Measurements from ENCODE around the gene GRAPL.
"Not testable (repeated sequence)": the region's sequence is repeated elsewhere in the genome, so short reads cannot be mapped to it uniquely, and the experiment has no call there.

GRAPL gene

DNA sequence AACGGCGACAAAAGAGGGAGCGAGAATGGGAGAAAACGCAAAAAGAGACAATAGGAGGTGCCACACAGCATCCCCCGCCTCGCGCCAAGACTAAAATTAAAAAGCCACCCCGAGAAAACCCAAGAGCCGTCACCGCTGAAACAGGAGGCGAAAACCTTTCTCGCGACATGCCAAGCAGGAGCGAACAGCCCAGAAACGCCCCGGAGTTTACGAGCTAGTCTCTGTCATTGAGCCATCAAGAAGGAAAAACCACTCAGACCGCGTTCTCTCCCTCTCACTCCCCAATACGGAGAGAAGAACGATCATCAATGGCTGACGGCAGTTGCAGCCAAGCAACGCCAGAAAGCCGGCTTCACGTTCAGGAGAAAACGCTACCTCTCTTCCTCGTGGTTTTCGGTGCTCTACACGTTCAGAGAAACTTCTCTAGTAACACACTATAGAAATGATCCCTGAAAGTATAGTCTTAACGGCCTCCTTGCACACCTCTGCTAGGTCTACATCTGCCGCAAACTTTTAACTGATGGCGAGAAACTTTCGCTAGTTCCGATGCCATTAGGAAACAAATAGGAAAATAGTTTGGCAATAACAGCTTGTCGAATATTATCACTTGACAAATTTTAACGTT, 62.5 kb downstream of the GRAPL start:
- DNase-seq = not testable (repeated sequence)

DNA sequence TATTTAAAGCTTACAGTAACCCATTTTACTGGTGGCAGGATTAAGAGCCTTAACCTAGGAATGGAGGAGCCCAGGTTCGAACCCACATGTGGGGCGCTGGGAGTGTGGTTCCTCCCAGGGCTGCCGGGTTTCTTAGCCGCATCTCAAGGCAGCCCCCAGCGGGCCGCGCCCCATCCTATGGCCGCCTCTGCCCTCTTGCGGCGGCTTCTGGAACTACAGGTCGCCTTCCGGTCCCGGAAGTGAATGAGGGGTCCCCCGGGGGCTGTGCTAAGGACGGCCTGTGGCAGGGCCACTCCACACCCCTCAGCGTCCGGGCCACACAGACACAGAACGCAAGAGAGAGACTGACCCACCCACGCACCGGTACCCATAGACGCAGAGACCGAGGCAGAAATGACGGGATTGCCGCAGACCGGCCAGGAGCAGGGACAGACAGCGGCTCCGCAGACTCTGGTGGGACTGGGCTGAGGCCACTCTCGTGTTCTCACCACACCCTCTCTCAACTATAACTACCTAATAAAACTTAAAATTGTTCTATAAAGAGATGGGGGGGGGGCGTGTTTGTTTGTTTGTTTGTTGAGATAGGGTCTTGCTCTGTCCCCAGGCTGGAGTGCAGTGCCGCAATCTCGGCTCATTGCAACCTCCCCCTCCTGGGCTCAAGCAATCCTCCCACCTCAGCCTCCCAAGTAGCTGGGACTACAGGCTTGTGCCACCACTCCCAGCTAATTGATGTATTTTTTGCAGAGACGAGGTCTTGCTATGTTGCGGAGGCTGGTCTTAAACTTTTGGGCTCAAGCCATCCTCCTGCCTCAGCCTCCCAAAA, 69.2 kb downstream of the GRAPL start:
- DNase-seq = not testable (repeated sequence)

DNA sequence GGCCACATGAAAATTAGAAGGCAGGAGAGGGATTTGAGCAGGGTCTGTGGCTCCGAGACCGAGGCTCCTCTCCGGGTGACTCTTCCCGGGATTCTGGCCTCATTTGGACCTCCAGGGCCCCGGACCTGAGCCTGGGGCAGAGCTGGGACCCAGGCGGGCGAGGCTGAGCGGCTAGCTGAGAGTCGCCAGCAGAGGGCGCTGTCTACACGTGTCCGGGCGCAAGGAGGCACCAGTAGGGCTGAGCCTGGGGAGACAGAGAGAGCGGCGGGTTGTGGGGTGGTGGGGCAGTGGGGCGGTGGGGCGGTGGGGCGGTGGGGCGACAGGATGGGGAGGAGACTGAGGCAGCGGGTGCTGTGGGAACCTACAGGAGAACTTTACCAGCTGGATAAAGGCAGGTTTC, 75.1 kb downstream of the GRAPL start:
- not testable (repeated sequence) for DNase-seq

DNA sequence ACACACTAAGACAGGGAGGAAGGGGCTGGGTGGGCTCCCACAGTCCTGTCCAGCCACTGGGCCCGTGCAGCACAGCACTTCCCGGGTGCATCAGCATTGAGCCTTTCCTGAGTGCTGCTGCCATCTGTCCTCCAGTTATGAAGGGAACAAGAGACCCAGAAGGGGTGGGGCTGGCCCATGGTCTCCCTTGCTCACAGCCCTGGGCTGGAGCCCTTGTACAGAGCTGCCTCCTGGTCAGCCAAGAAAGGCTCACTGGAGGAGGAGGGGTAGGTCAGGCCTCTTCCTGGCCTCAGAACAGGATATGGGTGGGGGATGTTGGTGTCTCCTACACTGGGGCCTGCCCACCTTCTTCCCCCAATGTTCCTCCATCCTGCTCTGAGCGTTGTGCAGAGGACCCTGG, 76.0 kb downstream of the GRAPL start:
- DNase-seq = not testable (repeated sequence)

Measured in cortex of kidney (tissue), 1 donor.